HG03135 (cell line): ENCODE data around the gene PRKACA.

Source experiments
- ATAC-seq: cut with Tn5 transposase; IDR thresholded peaks from one replicate; pipeline ENCODE4 v1.9.1; 2021; ENCODE audit warnings: mild to moderate bottlenecking, moderate library complexity; ENCODE audit not compliant: unreplicated experiment

The PRKACA gene

GRCh38 chr19:14118165-14119051 is 846 bp upstream of the PRKACA start:
- no peak for ATAC-seq

- ATAC-seq = peak; percentile 15
These were observed 514 bp downstream of the PRKACA start for GRCh38 chr19:14116918-14117578.

- ATAC-seq = no peak
These were observed 1.0 kb downstream of the PRKACA start for GRCh38 chr19:14116525-14116917.

GRCh38 chr19:14115756-14116155 is 1.8 kb downstream of the PRKACA start:
- ATAC-seq = no peak

GRCh38 chr19:14114854-14115253 is 2.7 kb downstream of the PRKACA start:
- ATAC-seq = no peak

GRCh38 chr19:14114439-14114838 is 3.1 kb downstream of the PRKACA start:
- no peak for ATAC-seq

- ATAC-seq = no peak
These were observed 3.7 kb downstream of the PRKACA start for GRCh38 chr19:14113762-14114414.

GRCh38 chr19:14112809-14113385 is 4.7 kb downstream of the PRKACA start:
- no peak for ATAC-seq

GRCh38 chr19:14112051-14112808 is 5.3 kb downstream of the PRKACA start:
- ATAC-seq = no peak

GRCh38 chr19:14111486-14111885 is 6.1 kb downstream of the PRKACA start:
- ATAC-seq = no peak

GRCh38 chr19:14110650-14111049 is 6.9 kb downstream of the PRKACA start:
- ATAC-seq = no peak

GRCh38 chr19:14107581-14108461 is 9.7 kb downstream of the PRKACA start:
- no peak for ATAC-seq

GRCh38 chr19:14106840-14107239 is 10.7 kb downstream of the PRKACA start:
- ATAC-seq = no peak

- no peak for ATAC-seq
These were observed 11.9 kb downstream of the PRKACA start for GRCh38 chr19:14105680-14106079.

GRCh38 chr19:14103310-14103709 is 14.3 kb downstream of the PRKACA start:
- no peak for ATAC-seq

GRCh38 chr19:14102756-14103155 is 14.8 kb downstream of the PRKACA start:
- ATAC-seq = no peak

GRCh38 chr19:14102102-14102696 is 15.4 kb downstream of the PRKACA start:
- no peak for ATAC-seq

- ATAC-seq = no peak
These were observed 16.5 kb downstream of the PRKACA start for GRCh38 chr19:14101003-14101545.

GRCh38 chr19:14097532-14098151 is 19.9 kb downstream of the PRKACA start:
- no peak for ATAC-seq
